ENCODE measurements around the gene CDPF1.
A peak's percentile ranks its signal among the peaks of the same experiment; 100 is the strongest.
"Not testable (repeated sequence)": the region's sequence is repeated elsewhere in the genome, so short reads cannot be mapped to it uniquely, and the experiment has no call there.

Gene CDPF1

GRCh38 chr22:46272762-46273431 is 22.8 kb upstream of the CDPF1 start:
- TF ChIP-seq CTCF (IDR thresholded peaks at IDR 0.05), result no peak
- TF ChIP-seq ZFX (IDR thresholded peaks at IDR 0.05; ENCODE audit: borderline replicate concordance), result no peak
- H3K27ac ChIP-seq, result no peak overlapping the region

- TF ChIP-seq ZFX (IDR thresholded peaks at IDR 0.05; ENCODE audit: borderline replicate concordance) (no peak), CTCF (IDR thresholded peaks at IDR 0.05) (no peak)
- no peak overlapping the region for H3K27ac ChIP-seq
These were observed 22.1 kb upstream of the CDPF1 start for GRCh38 chr22:46272196-46272595.

GRCh38 chr22:46269564-46269963 is 19.5 kb upstream of the CDPF1 start:
- TF ChIP-seq ZFX (IDR thresholded peaks at IDR 0.05; ENCODE audit: borderline replicate concordance) (no peak), CTCF (IDR thresholded peaks at IDR 0.05) (no peak)
- H3K27ac ChIP-seq, result 0 out of 2 replicates have a peak overlapping the region, but pooled peaks have one; percentile 80

GRCh38 chr22:46267431-46268279 is 17.6 kb upstream of the CDPF1 start, which contains the start of gene TTC38:
TSS of gene TTC38 (plus strand) at chr22:46268008. CDS start at chr22:46268040, 32 bp downstream.
- peak within 1 kb of the TSS; percentile 80 for H3K27ac ChIP-seq
- TF ChIP-seq ZFX (IDR thresholded peaks at IDR 0.05; ENCODE audit: borderline replicate concordance) (no peak), CTCF (IDR thresholded peaks at IDR 0.05) (no peak)

- H3K27ac ChIP-seq, result not testable (repeated sequence)
These were observed 15.5 kb upstream of the CDPF1 start for GRCh38 chr22:46265627-46266026.

- not testable (repeated sequence) for H3K27ac ChIP-seq
These were observed 14.4 kb upstream of the CDPF1 start for GRCh38 chr22:46264520-46264919.

GRCh38 chr22:46263216-46263590 is 13.1 kb upstream of the CDPF1 start, which contains the start of gene PKDREJ:
TSS of gene PKDREJ (minus strand) at chr22:46263343. CDS start at chr22:46263322, 21 bp downstream.
- no peak for TF ChIP-seq ZFX (IDR thresholded peaks at IDR 0.05; ENCODE audit: borderline replicate concordance)
- no peak for TF ChIP-seq CTCF (IDR thresholded peaks at IDR 0.05)
- H3K27ac ChIP-seq, result no peak within 1 kb of the TSS

- no peak overlapping the region for H3K27ac ChIP-seq
- TF ChIP-seq CTCF (IDR thresholded peaks at IDR 0.05) (peak; percentile 41), ZFX (IDR thresholded peaks at IDR 0.05; ENCODE audit: borderline replicate concordance) (no peak)
These were observed 12.5 kb upstream of the CDPF1 start for GRCh38 chr22:46262449-46263215.

Data from 22Rv1 (cell line).